HG03442 (cell line): Measurements from ENCODE around the gene TTC9C.
A peak's percentile ranks its signal among the peaks of the same experiment; 100 is the strongest.
"Not testable (repeated sequence)": the region's sequence is repeated elsewhere in the genome, so short reads cannot be mapped to it uniquely, and the experiment has no call there.

Experiments used
- ATAC-seq: cut with Tn5 transposase; IDR thresholded peaks from one replicate; pipeline ENCODE4 v1.9.1; 2021; ENCODE audit warnings: mild to moderate bottlenecking, moderate library complexity; ENCODE audit not compliant: unreplicated experiment

Gene TTC9C

GRCh38 chr11:62749931-62750330, 21.6 kb downstream of the TTC9C start:
- ATAC-seq = not testable (repeated sequence)

DNA sequence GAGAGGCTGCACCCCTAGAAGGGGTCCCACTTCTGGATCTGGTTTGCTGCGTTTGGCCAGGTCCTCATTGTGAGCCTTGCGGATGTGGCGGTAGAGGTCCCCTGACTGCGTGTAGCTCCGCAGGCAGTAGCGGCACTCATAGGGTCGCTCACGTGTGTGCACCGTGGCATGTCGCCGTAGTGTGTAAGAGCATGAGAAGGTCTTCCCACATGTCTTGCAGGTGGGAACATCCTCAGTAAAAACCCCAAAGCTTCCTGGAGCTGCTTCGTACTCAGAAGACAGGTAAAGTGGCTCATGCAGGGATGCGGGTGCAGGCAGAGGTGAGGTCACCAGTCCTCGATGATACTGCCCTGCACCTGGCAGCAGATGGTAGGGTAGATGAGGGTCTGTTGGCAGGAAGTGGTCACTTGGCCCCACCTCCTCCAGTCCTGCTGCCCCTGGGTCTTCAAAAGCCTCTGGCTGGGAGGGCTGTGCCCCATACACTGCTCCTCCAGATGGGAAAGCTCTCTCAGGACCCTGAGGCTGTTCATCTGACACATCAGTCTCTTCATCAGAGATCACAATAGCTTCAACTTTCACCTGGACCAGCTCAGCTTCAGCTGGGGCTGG, 24.0 kb downstream of the TTC9C start:
- no peak for ATAC-seq

GRCh38 chr11:62752994-62753735, 24.9 kb downstream of the TTC9C start:
- no peak for ATAC-seq

DNA sequence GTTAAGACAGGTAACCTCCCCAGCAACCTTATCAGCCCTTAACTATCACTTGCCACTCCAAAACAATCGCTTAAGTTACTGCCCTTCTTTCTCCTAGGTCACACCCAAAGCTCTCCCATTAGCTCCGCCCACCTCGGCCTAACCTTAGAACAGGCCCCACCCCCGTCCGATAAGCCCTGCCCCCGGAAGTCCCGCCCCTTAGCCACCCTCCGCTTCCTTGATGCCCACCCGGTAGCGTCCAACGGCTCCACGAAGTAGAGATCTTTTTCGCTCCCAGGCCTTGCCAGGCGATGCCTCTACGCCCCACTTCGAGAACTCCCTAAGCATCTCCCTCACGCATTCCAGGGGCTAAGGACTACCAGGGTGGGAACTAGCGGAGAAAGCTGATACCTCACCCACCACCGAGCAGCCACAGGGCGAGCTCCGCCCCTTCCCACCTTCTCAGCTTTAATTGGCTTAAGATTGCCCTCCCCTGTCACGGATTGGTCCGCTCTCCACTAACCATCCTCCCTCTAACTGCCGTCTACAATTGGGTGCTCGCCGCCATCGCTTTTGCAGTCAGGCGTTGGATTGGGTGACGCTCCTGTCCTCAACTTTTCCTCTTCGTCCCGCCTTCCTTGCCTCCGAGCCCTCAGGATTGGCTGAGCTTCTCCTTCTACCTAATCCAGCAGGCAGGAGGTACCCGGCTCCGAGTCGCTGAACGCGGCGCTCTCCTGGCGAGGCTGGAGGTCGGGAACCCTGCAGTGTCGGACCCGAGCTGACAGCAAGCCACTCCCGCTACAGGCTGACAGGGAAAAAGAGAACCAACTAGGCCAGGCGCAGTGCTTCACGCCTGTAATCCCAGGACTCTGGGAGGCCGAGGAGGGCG, 25.7 kb downstream of the TTC9C start, which contains the start of gene ZBTB3:
ZBTB3 (minus strand) TSS at position 425 of the 868 bp plus-strand sequence. CDS start 496 bp downstream, outside the sequence.
- ATAC-seq = peak; percentile 95

DNA sequence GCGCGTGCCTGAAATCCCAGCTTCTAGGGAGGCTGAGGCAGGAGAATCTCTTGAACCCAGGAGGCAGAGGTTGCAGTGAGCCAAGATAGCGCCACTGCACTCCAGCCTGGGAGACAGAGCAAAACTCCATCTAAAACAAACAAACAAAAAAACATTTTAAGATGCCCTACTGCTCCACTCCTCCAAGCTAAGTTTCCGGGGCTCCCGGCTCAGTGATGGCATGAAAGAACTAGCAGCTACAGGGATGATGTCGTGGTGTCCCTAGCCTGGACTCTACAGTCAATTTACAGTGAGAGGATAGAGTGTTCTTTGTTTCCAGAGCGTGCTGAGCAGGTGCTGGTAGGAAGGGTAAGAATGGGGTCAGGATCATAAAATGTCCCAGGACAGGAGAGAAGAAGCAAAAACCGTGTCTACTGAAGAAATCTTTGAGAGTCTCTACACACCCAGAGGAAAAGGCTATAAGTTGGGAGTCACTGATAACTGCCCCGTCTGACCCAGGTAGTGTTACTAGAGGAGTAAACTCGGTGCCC, 26.9 kb downstream of the TTC9C start:
- ATAC-seq = no peak

- ATAC-seq = no peak
Measured at GRCh38 chr11:62757846-62758788, 29.8 kb downstream of the TTC9C start.

GRCh38 chr11:62760867-62761227, 32.6 kb downstream of the TTC9C start:
- not testable (repeated sequence) for ATAC-seq

DNA sequence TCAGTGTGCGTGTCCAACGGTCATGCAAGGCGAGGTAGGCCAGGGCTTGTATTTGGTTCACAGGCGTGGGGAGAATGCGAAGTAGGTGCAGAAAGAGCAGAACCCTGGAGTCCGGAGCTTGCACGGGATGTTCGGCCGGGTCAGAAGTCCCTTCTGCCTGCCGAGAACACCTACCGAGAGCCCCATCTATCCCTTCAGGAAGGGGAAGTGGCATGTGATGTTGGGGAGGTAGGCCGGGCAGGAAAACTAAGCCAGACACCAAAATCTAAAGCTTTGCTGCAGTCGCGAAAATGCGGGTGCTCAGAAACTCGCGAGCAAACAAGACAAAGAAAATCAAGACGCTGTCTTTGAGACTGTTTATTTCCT, 42.5 kb downstream of the TTC9C start:
- ATAC-seq = peak; percentile 3

GRCh38 chr11:62771144-62772021, 43.1 kb downstream of the TTC9C start, which contains the start of gene TAF6L:
Gene TAF6L (plus strand): TSS chr11:62771396. CDS start chr11:62775784, 4,388 bp downstream.
- ATAC-seq = peak; percentile 75

GRCh38 chr11:62774407-62774806, 46.1 kb downstream of the TTC9C start:
- ATAC-seq = no peak

DNA sequence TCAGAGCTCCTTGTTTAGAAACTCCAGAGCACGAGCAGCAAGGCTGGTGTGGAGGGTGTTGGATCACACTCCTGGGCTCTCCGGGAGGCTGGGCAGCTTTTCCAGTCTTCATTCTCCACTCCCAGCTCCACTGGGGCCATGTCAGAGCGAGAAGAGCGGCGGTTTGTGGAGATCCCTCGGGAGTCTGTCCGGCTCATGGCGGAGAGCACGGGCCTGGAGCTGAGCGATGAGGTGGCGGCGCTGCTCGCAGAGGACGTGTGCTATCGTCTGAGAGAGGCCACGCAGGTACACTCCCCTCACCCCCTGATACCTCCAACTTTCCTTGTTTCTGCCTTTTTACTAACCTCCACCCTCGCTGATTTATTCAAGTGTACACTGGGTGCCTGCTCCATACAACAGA, 47.4 kb downstream of the TTC9C start:
- ATAC-seq = no peak

DNA sequence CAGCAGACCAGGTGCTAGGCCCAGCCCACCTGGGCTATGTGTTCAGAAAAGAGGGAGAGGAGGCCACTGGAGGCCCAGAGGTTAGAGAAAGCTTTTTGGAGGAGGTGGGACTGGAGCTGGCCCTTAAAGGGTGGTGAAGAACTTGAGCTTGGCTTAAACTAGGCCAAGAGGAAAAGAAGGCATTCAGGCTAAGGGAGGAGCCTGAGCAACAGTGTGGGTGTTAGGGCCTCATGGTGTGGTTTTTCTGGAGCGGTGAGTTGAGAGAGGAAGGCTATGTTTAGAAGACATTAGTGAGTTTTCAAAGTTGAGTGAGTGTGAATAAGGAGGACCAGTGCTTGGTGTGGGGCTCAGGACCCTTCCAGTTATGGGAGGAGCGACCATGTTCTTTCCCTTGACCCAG, 49.1 kb downstream of the TTC9C start:
- no peak for ATAC-seq

DNA sequence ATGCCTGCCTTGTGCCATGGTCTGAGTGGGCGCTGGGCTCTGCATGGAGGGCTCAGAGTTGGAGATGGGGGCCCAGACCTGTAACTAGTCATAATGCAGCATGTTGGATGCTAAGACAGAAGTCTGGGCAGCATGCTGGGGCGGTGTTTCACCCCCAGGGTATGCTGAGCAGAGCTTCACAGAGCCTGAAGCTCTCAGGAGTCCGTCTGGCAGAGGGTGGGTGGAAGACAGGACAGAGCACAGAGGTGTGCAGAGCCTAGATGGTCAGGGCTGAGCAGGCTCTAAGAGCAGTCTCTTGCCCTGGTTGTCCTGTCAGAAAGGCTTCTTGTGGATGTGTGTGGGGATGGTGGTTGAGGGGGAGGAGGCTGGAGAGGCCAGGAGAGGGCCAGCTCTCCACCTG, 50.2 kb downstream of the TTC9C start:
- ATAC-seq = no peak

DNA sequence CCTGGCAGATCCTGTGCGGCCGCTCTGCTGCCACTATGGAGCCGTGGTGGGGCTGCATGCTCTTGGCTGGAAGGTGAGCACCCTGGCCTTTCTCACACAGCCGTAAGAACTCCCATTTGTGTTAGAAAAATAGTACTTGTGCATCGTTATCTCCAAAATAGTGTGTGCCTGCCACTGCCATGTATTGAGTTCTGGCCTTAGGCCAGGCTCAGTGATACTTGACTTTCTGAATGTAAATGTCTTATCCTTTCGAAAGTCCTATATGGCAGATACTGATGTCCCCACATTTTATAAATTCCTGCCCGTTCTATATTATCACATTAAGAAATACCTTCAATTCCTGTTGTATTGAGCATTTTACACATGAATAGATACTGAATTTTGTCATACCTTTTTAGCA, 54.5 kb downstream of the TTC9C start:
- ATAC-seq = no peak

GRCh38 chr11:62786318-62787004, 58.2 kb downstream of the TTC9C start:
- ATAC-seq = peak; percentile 59

DNA sequence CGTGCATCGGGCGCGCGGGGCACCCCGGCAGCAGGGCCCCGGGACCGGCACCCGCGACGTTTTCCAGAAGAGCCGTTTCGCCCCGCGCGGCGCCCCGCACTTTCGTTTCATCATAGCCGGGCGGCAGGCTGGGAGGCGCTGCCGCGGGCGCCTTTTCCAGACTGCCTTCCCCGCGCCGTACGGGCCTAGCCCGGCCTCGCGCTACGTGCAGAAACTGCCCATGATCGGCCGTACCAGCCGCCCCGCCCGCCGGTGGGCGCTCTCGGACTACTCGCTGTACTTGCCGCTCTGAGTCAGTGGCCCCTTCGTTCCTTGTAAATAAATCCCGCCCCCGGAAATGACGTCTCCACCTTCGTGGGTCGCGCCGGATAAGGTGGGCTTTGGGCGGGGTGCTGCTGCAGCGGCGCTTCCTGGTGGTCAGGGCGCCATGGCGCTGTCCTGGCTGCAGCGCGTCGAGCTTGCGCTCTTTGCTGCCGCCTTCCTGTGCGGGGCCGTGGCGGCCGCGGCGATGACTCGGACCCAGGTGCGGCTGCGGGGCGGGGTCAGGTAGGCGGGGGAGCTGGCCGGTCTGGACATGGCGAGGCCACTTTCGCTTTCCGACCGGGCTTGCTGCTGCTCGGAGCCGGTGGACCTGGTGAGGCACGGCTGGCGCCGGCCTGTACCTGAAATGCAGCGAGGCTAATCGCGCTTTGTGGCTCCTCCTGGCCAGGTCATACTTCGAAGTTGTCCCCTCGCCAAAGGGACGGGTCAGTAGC, 58.9 kb downstream of the TTC9C start, which contains the start of gene TMEM179B:
TMEM179B (plus strand) TSS at position 398 of the 755 bp plus-strand sequence; CDS start at position 428, 30 bp downstream.
- peak; percentile 65 for ATAC-seq
